GM12878 (cell line): Measurements from ENCODE around the gene LZTFL1.

ENCODE experiments used
- EP300 ChIP-seq, 2 experiments: fragments of 150-350 bp in 1 of 2; IDR thresholded peaks; 2 replicates each; pipeline ENCODE4 v1.6.1; 2011 to 2012; ENCODE audit warnings: low read depth in 2 of 2, low read length in 2 of 2, borderline replicate concordance in 1 of 2, improper control_type of control experiment in 1 of 2, inconsistent platforms in 1 of 2; ENCODE audit not compliant: control insufficient read depth in 1 of 2
- KDM1A ChIP-seq: fragments of 200-600 bp; sonication (generic); IDR thresholded peaks from 2 replicates; pipeline ENCODE4 v1.6.1; 2016; ENCODE audit warnings: borderline replicate concordance
- POLR2A ChIP-seq: IDR thresholded peaks from 2 replicates; pipeline ENCODE4 v1.6.1; 2011; ENCODE audit warnings: low read depth, mild to moderate bottlenecking, low read length
- POLR2AphosphoS5 ChIP-seq: IDR thresholded peaks from 2 replicates; pipeline ENCODE4 v1.6.1; 2011; ENCODE audit warnings: mild to moderate bottlenecking, low read length, inconsistent platforms
- RAD21 ChIP-seq: IDR thresholded peaks from 2 replicates; pipeline ENCODE4 v1.6.1; 2011; ENCODE audit warnings: mild to moderate bottlenecking, low read depth, low read length, moderate library complexity; ENCODE audit not compliant: insufficient read depth
- RFX5 ChIP-seq: IDR thresholded peaks from 2 replicates; pipeline ENCODE4 v1.6.1; 2011; ENCODE audit warnings: low read depth, low read length, improper control_type of control experiment
- SMC3 ChIP-seq: IDR thresholded peaks from 2 replicates; pipeline ENCODE4 v1.6.1; 2011; ENCODE audit warnings: low read length, improper control_type of control experiment, borderline replicate concordance
- SP1 ChIP-seq: IDR thresholded peaks from one replicate; pipeline ENCODE4 v1.6.1; 2011; ENCODE audit warnings: low read depth, low read length
- TCF12 ChIP-seq: IDR thresholded peaks from 2 replicates; pipeline ENCODE4 v1.6.1; 2011; ENCODE audit warnings: low read depth, mild to moderate bottlenecking, low read length
- ZNF622 ChIP-seq: fragments of 450-650 bp; IDR thresholded peaks from 2 replicates; pipeline ENCODE4 v1.6.1; 2017; ENCODE audit warnings: mild to moderate bottlenecking, inconsistent platforms
- TF ChIP-seq, protein P1 (sequence below), 3 experiments: IDR thresholded peaks in 2 of 3; conservative IDR thresholded peaks in 1 of 3; 2 replicates each; pipeline ENCODE4 v1.5.1; 2011; ENCODE audit warnings: low read depth in 3 of 3, low read length in 3 of 3, mild to moderate bottlenecking in 3 of 3, control low read depth in 2 of 3, moderate library complexity in 2 of 3, inconsistent platforms in 1 of 3, mixed read lengths in 1 of 3; ENCODE audit not compliant: control insufficient read depth in 2 of 3, insufficient read depth in 1 of 3; ENCODE audit errors: extremely low read depth in 1 of 3

DNA sequence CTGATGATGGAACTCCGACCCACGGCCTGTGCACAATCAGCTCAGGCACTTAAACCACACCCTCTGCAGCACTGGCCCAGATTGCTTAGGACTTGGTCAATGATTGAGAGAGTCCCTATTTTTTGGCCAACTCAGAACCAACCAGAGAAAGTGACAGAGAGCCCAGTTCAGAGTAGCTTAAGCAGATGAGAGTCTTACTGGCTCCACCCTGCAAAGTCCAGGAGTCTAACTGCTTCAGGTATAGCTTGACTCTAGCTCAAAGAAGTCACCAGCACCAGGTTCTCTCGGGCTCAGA, 65.7 kb downstream of the LZTFL1 start:
- TF ChIP-seq KDM1A (no peak), POLR2A (no peak), SMC3 (no peak), SP1 (no peak), TCF12 (no peak), RFX5 (no peak), RAD21 (no peak), ZNF622 (no peak), EP300 (IDR thresholded peaks at IDR 0.05; ENCODE audit: borderline replicate concordance in 1 of 2, control insufficient read depth in 1 of 2, low read depth in 2 of 2, low read length in 2 of 2) (no peak), POLR2AphosphoS5 (no peak)
- TF ChIP-seq, protein P1, sequence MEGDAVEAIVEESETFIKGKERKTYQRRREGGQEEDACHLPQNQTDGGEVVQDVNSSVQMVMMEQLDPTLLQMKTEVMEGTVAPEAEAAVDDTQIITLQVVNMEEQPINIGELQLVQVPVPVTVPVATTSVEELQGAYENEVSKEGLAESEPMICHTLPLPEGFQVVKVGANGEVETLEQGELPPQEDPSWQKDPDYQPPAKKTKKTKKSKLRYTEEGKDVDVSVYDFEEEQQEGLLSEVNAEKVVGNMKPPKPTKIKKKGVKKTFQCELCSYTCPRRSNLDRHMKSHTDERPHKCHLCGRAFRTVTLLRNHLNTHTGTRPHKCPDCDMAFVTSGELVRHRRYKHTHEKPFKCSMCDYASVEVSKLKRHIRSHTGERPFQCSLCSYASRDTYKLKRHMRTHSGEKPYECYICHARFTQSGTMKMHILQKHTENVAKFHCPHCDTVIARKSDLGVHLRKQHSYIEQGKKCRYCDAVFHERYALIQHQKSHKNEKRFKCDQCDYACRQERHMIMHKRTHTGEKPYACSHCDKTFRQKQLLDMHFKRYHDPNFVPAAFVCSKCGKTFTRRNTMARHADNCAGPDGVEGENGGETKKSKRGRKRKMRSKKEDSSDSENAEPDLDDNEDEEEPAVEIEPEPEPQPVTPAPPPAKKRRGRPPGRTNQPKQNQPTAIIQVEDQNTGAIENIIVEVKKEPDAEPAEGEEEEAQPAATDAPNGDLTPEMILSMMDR (IDR thresholded peaks at IDR 0.05 in 2 of 3, conservative IDR thresholded peaks at IDR 0.05 in 1 of 3; ENCODE audit: control insufficient read depth in 2 of 3, extremely low read depth in 1 of 3, insufficient read depth in 1 of 3, low read depth in 3 of 3, low read length in 3 of 3): no peak
